ENCODE results near the gene FOCAD. TPM values are rescaled to one million over a fixed set of nuclear protein-coding genes. Genes with fewer than 3 reads are reported as not detected.

The FOCAD gene
- total RNA-seq, 2 donors from 2014 or later: 32.0 to 76.1 TPM

GRCh38 chr9:20740304-20740703 is 56.2 kb downstream of the FOCAD start:
- Histone ChIP-seq H3K4me1 (replicated peaks) (no peaks in the 10 kb centered on the region), H3K27me3 (replicated peaks; ENCODE audit: insufficient read depth) (no peaks in the 10 kb centered on the region), H3K27ac (no peak overlapping the region), H3K9me3 (no peaks in the 10 kb centered on the region), H3K36me3 (no peaks in the 10 kb centered on the region), H3K4me3 (no peak overlapping the region)
- TF ChIP-seq POLR2A (IDR thresholded peaks at IDR 0.05): no peak
- no peak for TF ChIP-seq POLR2AphosphoS5 (IDR thresholded peaks at IDR 0.05)
- TF ChIP-seq CTCF (IDR thresholded peaks at IDR 0.05): no peak
- DNase-seq (ENCODE audit: low spot score): no peak
- intact Hi-C loops (cut with DNase I): no loop called here
- WGBS: 97% methylated on average over 1 of the region's 1 CpG

- TF ChIP-seq CTCF (IDR thresholded peaks at IDR 0.05) (no peak), POLR2AphosphoS5 (IDR thresholded peaks at IDR 0.05) (no peak), POLR2A (IDR thresholded peaks at IDR 0.05) (no peak)
- 99% methylated on average over 2 of the region's 2 CpGs for WGBS
- intact Hi-C loops (cut with DNase I): no loop called here
- H3K9me3 ChIP-seq: no peaks in the 10 kb centered on the region
- H3K27ac ChIP-seq: no peak overlapping the region
- no peak overlapping the region for H3K4me3 ChIP-seq
- H3K27me3 ChIP-seq (replicated peaks; ENCODE audit: insufficient read depth): no peaks in the 10 kb centered on the region
- H3K4me1 ChIP-seq (replicated peaks): no peaks in the 10 kb centered on the region
- no peaks in the 10 kb centered on the region for H3K36me3 ChIP-seq
- no peak for DNase-seq (ENCODE audit: low spot score)
Observed at GRCh38 chr9:20740929-20741582, 57.0 kb downstream of the FOCAD start.

GRCh38 chr9:20742833-20743232 is 58.8 kb downstream of the FOCAD start:
- no peak for DNase-seq (ENCODE audit: low spot score)
- Histone ChIP-seq H3K36me3 (no peaks in the 10 kb centered on the region), H3K4me3 (no peak overlapping the region), H3K27me3 (replicated peaks; ENCODE audit: insufficient read depth) (no peaks in the 10 kb centered on the region), H3K9me3 (no peaks in the 10 kb centered on the region), H3K27ac (no peak overlapping the region), H3K4me1 (replicated peaks) (no peaks in the 10 kb centered on the region)
- intact Hi-C loops (cut with DNase I): no loop called here
- 88% methylated on average over 3 of the region's 3 CpGs for WGBS
- TF ChIP-seq POLR2A (IDR thresholded peaks at IDR 0.05) (no peak), CTCF (IDR thresholded peaks at IDR 0.05) (no peak), POLR2AphosphoS5 (IDR thresholded peaks at IDR 0.05) (no peak)

GRCh38 chr9:20744036-20744630 is 60.1 kb downstream of the FOCAD start:
- Histone ChIP-seq H3K36me3 (no peaks in the 10 kb centered on the region), H3K27ac (no peak overlapping the region), H3K4me1 (replicated peaks) (no peaks in the 10 kb centered on the region), H3K4me3 (no peak overlapping the region), H3K9me3 (no peaks in the 10 kb centered on the region), H3K27me3 (replicated peaks; ENCODE audit: insufficient read depth) (no peaks in the 10 kb centered on the region)
- no peak for DNase-seq (ENCODE audit: low spot score)
- TF ChIP-seq POLR2AphosphoS5 (IDR thresholded peaks at IDR 0.05): no peak
- no peak for TF ChIP-seq POLR2A (IDR thresholded peaks at IDR 0.05)
- TF ChIP-seq CTCF (IDR thresholded peaks at IDR 0.05): no peak
- intact Hi-C loops (cut with DNase I): no loop called here
- 48% methylated on average over 2 of the region's 2 CpGs for WGBS

- no peak overlapping the region for H3K4me3 ChIP-seq
- no peaks in the 10 kb centered on the region for H3K9me3 ChIP-seq
- no peak for TF ChIP-seq POLR2A (IDR thresholded peaks at IDR 0.05)
- H3K36me3 ChIP-seq: no peaks in the 10 kb centered on the region
- no peaks in the 10 kb centered on the region for H3K27me3 ChIP-seq (replicated peaks; ENCODE audit: insufficient read depth)
- no peak overlapping the region for H3K27ac ChIP-seq
- no peaks in the 10 kb centered on the region for H3K4me1 ChIP-seq (replicated peaks)
- no peak for DNase-seq (ENCODE audit: low spot score)
- intact Hi-C loops (cut with DNase I): no loop called here
- WGBS: 81% methylated on average over 1 of the region's 1 CpG
Observed at GRCh38 chr9:20746967-20747366, 62.9 kb downstream of the FOCAD start.

Data from prostate gland (tissue), 2 donors.